ENCODE results near the gene MAD1L1. TPM values are rescaled to one million over a fixed set of nuclear protein-coding genes. Genes with fewer than 3 reads are reported as not detected.
"Not testable (repeated sequence)": the region's sequence is repeated elsewhere in the genome, so short reads cannot be mapped to it uniquely, and the experiment has no call there.

The MAD1L1 gene
- total and polyA plus RNA-seq, 2 of the 8 experiments (the other 6 are each of a cell fraction or from before 2014, with no cell fraction given) = 40.4 to 44.6 TPM

DNA sequence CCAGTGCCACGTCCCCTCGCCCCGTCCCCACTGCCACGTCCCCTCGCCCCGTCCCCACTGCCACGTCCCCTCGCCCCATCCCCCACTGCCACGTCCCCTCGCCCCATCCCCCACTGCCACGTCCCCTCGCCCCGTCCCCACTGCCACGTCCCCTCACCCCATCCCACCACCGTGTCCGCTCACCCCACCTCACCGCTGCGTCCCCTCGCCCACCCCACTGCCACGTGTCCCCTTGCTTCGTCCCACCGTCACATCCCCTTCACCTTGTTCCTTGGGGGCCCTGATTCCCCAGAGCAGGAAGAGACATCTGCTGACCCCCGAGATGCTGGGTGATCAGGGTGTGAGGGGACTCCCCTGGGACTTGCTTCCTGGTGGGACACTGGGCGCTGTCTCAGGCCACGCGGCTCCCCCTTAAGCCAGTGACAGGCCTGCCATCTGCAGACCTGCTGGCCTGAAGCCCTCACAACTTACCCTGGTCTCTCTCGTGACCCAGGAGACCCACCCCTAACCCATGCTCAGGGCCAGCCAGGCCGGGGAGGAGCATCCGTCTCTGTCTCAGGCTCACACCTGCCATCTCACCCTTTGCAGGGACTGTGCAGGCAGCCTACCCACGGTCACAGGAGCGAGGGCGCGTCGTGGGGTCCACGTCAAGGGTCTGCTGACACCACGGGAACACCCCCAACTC lies 302.2 kb downstream of the MAD1L1 start (continued):
- no peak for TF ChIP-seq CREB1 (IDR thresholded peaks at IDR 0.05)
- TF ChIP-seq SP4 (IDR thresholded peaks at IDR 0.05; ENCODE audit: low read length) = no peak
- TF ChIP-seq KDM1A (IDR thresholded peaks at IDR 0.05; ENCODE audit: borderline replicate concordance, low read length) = no peak
- no peak for TF ChIP-seq YY1 (IDR thresholded peaks at IDR 0.05; ENCODE audit: low read depth, low read length)
- TF ChIP-seq NRF1 (IDR thresholded peaks at IDR 0.05; ENCODE audit: low read depth, low read length) = no peak
- TF ChIP-seq, protein P1, sequence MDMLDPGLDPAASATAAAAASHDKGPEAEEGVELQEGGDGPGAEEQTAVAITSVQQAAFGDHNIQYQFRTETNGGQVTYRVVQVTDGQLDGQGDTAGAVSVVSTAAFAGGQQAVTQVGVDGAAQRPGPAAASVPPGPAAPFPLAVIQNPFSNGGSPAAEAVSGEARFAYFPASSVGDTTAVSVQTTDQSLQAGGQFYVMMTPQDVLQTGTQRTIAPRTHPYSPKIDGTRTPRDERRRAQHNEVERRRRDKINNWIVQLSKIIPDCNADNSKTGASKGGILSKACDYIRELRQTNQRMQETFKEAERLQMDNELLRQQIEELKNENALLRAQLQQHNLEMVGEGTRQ (IDR thresholded peaks at IDR 0.05; ENCODE audit: low read length) = no peak
- no peak for TF ChIP-seq BRCA1 (IDR thresholded peaks at IDR 0.05; ENCODE audit: low read depth, low read length)

DNA sequence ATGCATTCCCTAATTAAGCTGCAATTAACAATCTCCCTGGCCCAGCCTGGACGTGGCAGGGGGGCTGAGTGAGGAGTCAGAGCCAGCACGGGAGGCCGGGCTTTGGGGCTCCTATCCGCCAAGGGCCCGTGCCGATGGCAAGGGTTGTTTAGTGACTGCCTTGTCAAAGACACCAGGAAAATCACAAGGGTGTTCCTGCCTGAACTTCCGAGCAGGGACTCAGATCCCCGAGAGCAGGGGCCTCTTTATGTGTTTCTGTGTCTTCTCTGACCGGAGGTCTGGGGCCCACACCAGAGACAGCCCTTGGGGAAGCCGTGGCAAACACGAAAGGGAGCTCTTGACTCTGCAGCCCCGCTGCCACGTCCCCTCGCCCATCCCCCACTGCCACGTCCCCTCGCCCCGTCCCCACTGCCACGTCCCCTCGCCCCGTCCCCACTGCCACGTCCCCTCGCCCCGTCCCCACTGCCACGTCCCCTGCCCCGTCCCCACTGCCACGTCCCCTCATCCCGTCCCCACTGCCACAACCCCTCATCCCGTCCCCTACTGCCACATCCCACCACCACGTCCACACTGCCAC lies 303.3 kb downstream of the MAD1L1 start:
- H2BK120ac ChIP-seq (replicated peaks; ENCODE audit: low read depth, low read length); H3K4ac ChIP-seq (replicated peaks; ENCODE audit: insufficient read length, low read depth, low read length); H3K27ac ChIP-seq (ENCODE audit: low read depth, low read length); H3K79me1 ChIP-seq (ENCODE audit: low read depth, low read length); H3K23me2 ChIP-seq (ENCODE audit: low read depth, low read length); H3K4me2 ChIP-seq (ENCODE audit: insufficient read depth in 1 of 2, low read depth in 2 of 2, low read length in 2 of 2); H3K36me3 ChIP-seq (ENCODE audit: control insufficient read depth in 2 of 4, insufficient read depth in 4 of 4, low read length in 3 of 4); FAIRE-seq; H4K91ac ChIP-seq (replicated peaks; ENCODE audit: insufficient read length, low read length); H3K79me2 ChIP-seq (ENCODE audit: control insufficient read depth in 1 of 2, insufficient read depth in 2 of 2, low read length in 2 of 2); H2BK20ac ChIP-seq (ENCODE audit: low read length); H3K4me1 ChIP-seq (replicated peaks in 1 of 4; ENCODE audit: control insufficient read depth in 3 of 4, insufficient read depth in 4 of 4, low read length in 3 of 4); H4K5ac ChIP-seq (ENCODE audit: insufficient read length, low read depth, low read length); H3K14ac ChIP-seq (ENCODE audit: insufficient read length); H2BK12ac ChIP-seq (ENCODE audit: low read depth, low read length); H3K9ac ChIP-seq (replicated peaks in 1 of 4; ENCODE audit: extremely low read depth in 1 of 4, low read depth in 3 of 4, low read length in 3 of 4); H2AK5ac ChIP-seq (ENCODE audit: low read depth, low read length); H3K23ac ChIP-seq (ENCODE audit: insufficient read length); H2BK5ac ChIP-seq (ENCODE audit: low read depth, low read length); H3K9me3 ChIP-seq (ENCODE audit: insufficient read depth in 2 of 2, low read depth in 1 of 2, low read length in 1 of 2); H3K56ac ChIP-seq (replicated peaks; ENCODE audit: insufficient read length, low read depth, low read length); H4K8ac ChIP-seq (ENCODE audit: extremely low read depth, insufficient read depth, low read length); DNase-seq (ENCODE audit: low read depth in 1 of 2, low spot score in 2 of 2); H2AFZ ChIP-seq (ENCODE audit: low read length); H3K27me3 ChIP-seq (replicated peaks in 1 of 4; ENCODE audit: control insufficient read depth in 3 of 4, extremely low read depth in 1 of 4, insufficient read depth in 3 of 4, low read length in 3 of 4); POLR2A ChIA-PET (ENCODE audit: partially characterized antibody); H2BK15ac ChIP-seq (ENCODE audit: low read length); H3K18ac ChIP-seq (ENCODE audit: extremely low read depth, low read length); H4K20me1 ChIP-seq (replicated peaks in 1 of 2; ENCODE audit: control insufficient read depth in 1 of 2, insufficient read depth in 2 of 2, low read length in 2 of 2); H3K4me3 ChIP-seq (ENCODE audit: extremely low read depth in 1 of 4, insufficient read depth in 2 of 4, low read depth in 3 of 4, low read length in 4 of 4): not testable (repeated sequence)
- 89% methylated on average over 9 of the region's 29 CpGs; no CpG with 5 or more reads in 1 of the 2 experiments for WGBS, 2 experiments (ENCODE audit: extremely low coverage in 1 of 2, insufficient coverage in 1 of 2, insufficient read length in 1 of 2, insufficient replicate concordance in 2 of 2, low coverage in 1 of 2, low lambda C conversion rate in 2 of 2, missing lambda C conversion rate in 1 of 2)
- CTCF ChIA-PET (ENCODE audit: partially characterized antibody) = interaction anchor here (1.2 kb wide), 1 partner anchor 46 kb away, joined by 5 read pairs; no protein-coding TSS in a partner anchor
